Neural cell (in vitro differentiated cells): ENCODE results near the gene PRRX2. TPM values are rescaled to one million over a fixed set of nuclear protein-coding genes. Genes with fewer than 3 reads are reported as not detected.

ENCODE experiments used
- H2AFZ ChIP-seq: fragments of 200-600, 300-800 bp; sonication (generic), shearing (Covaris generic); 2 replicates; pipeline ENCODE4 v1.6.0; 2014; ENCODE audit warnings: low read depth, mild to moderate bottlenecking, antibody characterized with exemption, low read length, moderate library complexity
- H3F3A ChIP-seq: fragments of 200-600 bp; shearing (Covaris generic); 2 replicates; pipeline ENCODE4 v1.6.1; 2016; ENCODE audit warnings: mild to moderate bottlenecking, moderate library complexity, mixed read lengths, antibody characterized with exemption, low read length; ENCODE audit not compliant: insufficient read depth, poor library complexity, severe bottlenecking
- H3K27ac ChIP-seq: fragments of 200-600, 300-800 bp; sonication (generic), shearing (Covaris generic); 2 replicates; pipeline ENCODE4 v1.5.1; 2014; ENCODE audit warnings: mild to moderate bottlenecking, low read length, moderate library complexity
- H3K27me3 ChIP-seq: fragments of 300-800, 200-600 bp; sonication (generic), shearing (Covaris generic); 2 replicates; pipeline ENCODE4 v1.6.0; 2014; ENCODE audit warnings: mild to moderate bottlenecking, low read depth, low read length, moderate library complexity; ENCODE audit not compliant: insufficient read depth
- H3K36me3 ChIP-seq: fragments of 300-800, 200-600 bp; sonication (generic), shearing (Covaris generic); 2 replicates; pipeline ENCODE4 v1.5.1; 2014; ENCODE audit warnings: mild to moderate bottlenecking, antibody characterized with exemption, low read length, moderate library complexity; ENCODE audit not compliant: insufficient read depth
- H3K4me2 ChIP-seq: fragments of 300-800, 200-600 bp; sonication (generic), shearing (Covaris generic); 2 replicates; pipeline ENCODE4 v1.6.0; 2014; ENCODE audit warnings: mild to moderate bottlenecking, low read length
- H3K4me3 ChIP-seq: fragments of 300-800, 200-600 bp; sonication (generic), shearing (Covaris generic); 2 replicates; pipeline ENCODE4 v1.5.1; 2014; ENCODE audit warnings: mild to moderate bottlenecking, low read length, moderate library complexity
- H3K79me2 ChIP-seq: fragments of 200-600 bp; shearing (Covaris generic); replicated peaks from 2 replicates; pipeline ENCODE4 v1.6.0; 2014; ENCODE audit warnings: mild to moderate bottlenecking, low read length, moderate library complexity; ENCODE audit not compliant: insufficient read depth
- H3K9ac ChIP-seq: fragments of 300-800, 200-600 bp; sonication (generic), shearing (Covaris generic); 2 replicates; pipeline ENCODE4 v1.6.1; 2016; ENCODE audit warnings: mild to moderate bottlenecking, low read length, mixed read lengths
- H3K9me2 ChIP-seq: fragments of 200-600 bp; shearing (Covaris generic); 2 replicates; pipeline ENCODE4 v1.6.1; 2016; ENCODE audit warnings: mild to moderate bottlenecking, low read length, mixed read lengths; ENCODE audit not compliant: insufficient read depth
- H3K9me3 ChIP-seq: fragments of 200-600, 300-800 bp; sonication (generic), shearing (Covaris generic); 2 replicates; pipeline ENCODE4 v1.6.1; 2016; ENCODE audit warnings: mild to moderate bottlenecking, mixed run types, low read length, moderate library complexity, mixed read lengths
- H4K20me1 ChIP-seq: fragments of 200-600 bp; shearing (Covaris generic); 2 replicates; pipeline ENCODE4 v1.6.1; 2016; ENCODE audit warnings: mild to moderate bottlenecking, mixed run types; ENCODE audit not compliant: insufficient read depth
- EP300 ChIP-seq: fragments of 450-650 bp; conservative IDR thresholded peaks from 2 replicates; pipeline ENCODE4 v1.6.1; 2014; ENCODE audit warnings: antibody characterized with exemption, mild to moderate bottlenecking, moderate library complexity; ENCODE audit not compliant: poor library complexity, severe bottlenecking
- EZH2 ChIP-seq: fragments of 200-600, 300-800 bp; shearing (Covaris generic), sonication (generic); IDR thresholded peaks from 2 replicates; pipeline ENCODE4 v1.6.1; 2014; ENCODE audit warnings: antibody characterized with exemption, low read length, borderline replicate concordance, mild to moderate bottlenecking; ENCODE audit not compliant: insufficient read depth, poor library complexity, severe bottlenecking
- MXI1 ChIP-seq: fragments of 450-650 bp; conservative IDR thresholded peaks from 2 replicates; pipeline ENCODE4 v1.6.1; 2014; ENCODE audit warnings: antibody characterized with exemption, mild to moderate bottlenecking; ENCODE audit not compliant: poor library complexity, severe bottlenecking
- POLR2AphosphoS5 ChIP-seq: IDR thresholded peaks from 2 replicates; pipeline ENCODE4 v1.6.1; 2012
- RAD21 ChIP-seq: fragments of 450-650 bp; conservative IDR thresholded peaks from 2 replicates; pipeline ENCODE4 v1.6.1; 2014; ENCODE audit warnings: antibody characterized with exemption, mild to moderate bottlenecking, moderate library complexity
- SMC3 ChIP-seq: fragments of 450-650 bp; conservative IDR thresholded peaks from 2 replicates; pipeline ENCODE4 v1.6.1; 2014; ENCODE audit warnings: antibody characterized with exemption, mild to moderate bottlenecking, moderate library complexity; ENCODE audit not compliant: poor library complexity
- TAF1 ChIP-seq: IDR thresholded peaks from 2 replicates; pipeline ENCODE4 v1.6.1; 2012; ENCODE audit warnings: low read depth
- polyA plus RNA-seq: library from polyadenylated mRNA; depleted of rRNA; stranded (reverse); fragments of >200 nt; gene quantifications from 2 replicates; pipeline ENCODE4 v1.2.3, GENCODE V29; 2014
- TF ChIP-seq, protein P1 (sequence below): fragments of 450-650 bp; IDR thresholded peaks from 2 replicates; pipeline ENCODE4 v1.5.1; 2014; ENCODE audit warnings: antibody characterized with exemption, mild to moderate bottlenecking, moderate library complexity; ENCODE audit not compliant: poor library complexity, severe bottlenecking
- TF ChIP-seq, protein P2 (sequence below): IDR thresholded peaks from 2 replicates; pipeline ENCODE4 v1.6.1; 2012; ENCODE audit warnings: borderline replicate concordance

The PRRX2 gene
- polyA plus RNA-seq, 1 donor from 2014 or later, result not detected

DNA sequence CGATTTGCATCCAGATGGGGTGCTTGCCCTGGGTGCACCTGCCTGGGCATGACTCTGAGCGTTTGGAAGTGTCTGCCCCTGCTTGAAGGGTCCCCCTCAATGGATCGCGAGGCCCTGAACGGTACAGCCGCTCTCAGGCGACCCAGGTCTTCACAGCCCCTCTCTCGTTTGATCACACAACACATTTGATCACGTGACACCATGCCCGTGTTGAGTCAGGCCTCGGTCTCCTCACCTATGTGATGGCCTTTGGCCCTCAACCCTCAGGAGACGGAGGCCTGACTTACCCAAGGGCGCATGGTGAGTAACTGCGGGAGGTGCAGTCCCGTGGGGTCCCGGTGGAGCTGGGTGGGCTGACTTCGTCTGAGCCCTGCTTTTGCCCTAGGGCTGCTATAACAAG lies 20.5 kb upstream of the PRRX2 start:
- no peak overlapping the region for H3K27ac ChIP-seq
- no peak overlapping the region for H3K9ac ChIP-seq
- no peaks in the 10 kb centered on the region for H3K27me3 ChIP-seq
- no peaks in the 10 kb centered on the region for H3K36me3 ChIP-seq
- no peak overlapping the region for H3K4me3 ChIP-seq
- peaks cover 15% of the 10 kb centered on the region for H3K79me2 ChIP-seq
- H3F3A ChIP-seq, result no peaks in the 10 kb centered on the region
- H3K9me2 ChIP-seq, result no peaks in the 10 kb centered on the region
- H3K4me2 ChIP-seq, result no peak overlapping the region
- peaks cover 8% of the 10 kb centered on the region for H4K20me1 ChIP-seq
- H2AFZ ChIP-seq, result no peak overlapping the region
- no peaks in the 10 kb centered on the region for H3K9me3 ChIP-seq
- no peak for TF ChIP-seq EP300
- TF ChIP-seq, protein P1, sequence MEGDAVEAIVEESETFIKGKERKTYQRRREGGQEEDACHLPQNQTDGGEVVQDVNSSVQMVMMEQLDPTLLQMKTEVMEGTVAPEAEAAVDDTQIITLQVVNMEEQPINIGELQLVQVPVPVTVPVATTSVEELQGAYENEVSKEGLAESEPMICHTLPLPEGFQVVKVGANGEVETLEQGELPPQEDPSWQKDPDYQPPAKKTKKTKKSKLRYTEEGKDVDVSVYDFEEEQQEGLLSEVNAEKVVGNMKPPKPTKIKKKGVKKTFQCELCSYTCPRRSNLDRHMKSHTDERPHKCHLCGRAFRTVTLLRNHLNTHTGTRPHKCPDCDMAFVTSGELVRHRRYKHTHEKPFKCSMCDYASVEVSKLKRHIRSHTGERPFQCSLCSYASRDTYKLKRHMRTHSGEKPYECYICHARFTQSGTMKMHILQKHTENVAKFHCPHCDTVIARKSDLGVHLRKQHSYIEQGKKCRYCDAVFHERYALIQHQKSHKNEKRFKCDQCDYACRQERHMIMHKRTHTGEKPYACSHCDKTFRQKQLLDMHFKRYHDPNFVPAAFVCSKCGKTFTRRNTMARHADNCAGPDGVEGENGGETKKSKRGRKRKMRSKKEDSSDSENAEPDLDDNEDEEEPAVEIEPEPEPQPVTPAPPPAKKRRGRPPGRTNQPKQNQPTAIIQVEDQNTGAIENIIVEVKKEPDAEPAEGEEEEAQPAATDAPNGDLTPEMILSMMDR, result no peak
- TF ChIP-seq RAD21, result no peak
- TF ChIP-seq, protein P2, sequence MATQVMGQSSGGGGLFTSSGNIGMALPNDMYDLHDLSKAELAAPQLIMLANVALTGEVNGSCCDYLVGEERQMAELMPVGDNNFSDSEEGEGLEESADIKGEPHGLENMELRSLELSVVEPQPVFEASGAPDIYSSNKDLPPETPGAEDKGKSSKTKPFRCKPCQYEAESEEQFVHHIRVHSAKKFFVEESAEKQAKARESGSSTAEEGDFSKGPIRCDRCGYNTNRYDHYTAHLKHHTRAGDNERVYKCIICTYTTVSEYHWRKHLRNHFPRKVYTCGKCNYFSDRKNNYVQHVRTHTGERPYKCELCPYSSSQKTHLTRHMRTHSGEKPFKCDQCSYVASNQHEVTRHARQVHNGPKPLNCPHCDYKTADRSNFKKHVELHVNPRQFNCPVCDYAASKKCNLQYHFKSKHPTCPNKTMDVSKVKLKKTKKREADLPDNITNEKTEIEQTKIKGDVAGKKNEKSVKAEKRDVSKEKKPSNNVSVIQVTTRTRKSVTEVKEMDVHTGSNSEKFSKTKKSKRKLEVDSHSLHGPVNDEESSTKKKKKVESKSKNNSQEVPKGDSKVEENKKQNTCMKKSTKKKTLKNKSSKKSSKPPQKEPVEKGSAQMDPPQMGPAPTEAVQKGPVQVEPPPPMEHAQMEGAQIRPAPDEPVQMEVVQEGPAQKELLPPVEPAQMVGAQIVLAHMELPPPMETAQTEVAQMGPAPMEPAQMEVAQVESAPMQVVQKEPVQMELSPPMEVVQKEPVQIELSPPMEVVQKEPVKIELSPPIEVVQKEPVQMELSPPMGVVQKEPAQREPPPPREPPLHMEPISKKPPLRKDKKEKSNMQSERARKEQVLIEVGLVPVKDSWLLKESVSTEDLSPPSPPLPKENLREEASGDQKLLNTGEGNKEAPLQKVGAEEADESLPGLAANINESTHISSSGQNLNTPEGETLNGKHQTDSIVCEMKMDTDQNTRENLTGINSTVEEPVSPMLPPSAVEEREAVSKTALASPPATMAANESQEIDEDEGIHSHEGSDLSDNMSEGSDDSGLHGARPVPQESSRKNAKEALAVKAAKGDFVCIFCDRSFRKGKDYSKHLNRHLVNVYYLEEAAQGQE, result no peak
- TF ChIP-seq POLR2AphosphoS5, result no peak
- TF ChIP-seq SMC3, result no peak
- TF ChIP-seq EZH2, result no peak
- TF ChIP-seq MXI1, result no peak
- no peak for TF ChIP-seq TAF1

DNA sequence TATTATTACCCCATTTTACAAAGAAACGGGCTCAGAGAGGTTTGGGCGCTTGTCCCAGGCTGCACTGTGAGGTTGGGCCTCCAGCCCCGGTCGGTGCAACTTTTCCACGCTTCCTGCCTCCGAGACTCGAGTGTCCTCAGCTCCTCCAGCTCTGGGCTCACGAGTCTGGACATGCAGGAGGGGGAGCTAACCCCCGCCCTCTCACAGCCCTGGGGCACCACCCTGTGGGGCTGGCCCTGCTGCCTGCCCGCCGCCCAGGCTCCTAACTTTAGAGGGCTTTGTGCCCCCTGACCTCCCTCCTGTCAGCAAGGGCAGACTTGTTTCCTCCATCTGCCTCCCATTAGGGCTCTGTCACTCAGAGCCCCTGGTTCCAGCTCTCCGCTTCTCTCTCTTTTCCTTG lies 19.2 kb upstream of the PRRX2 start:
- H3K9ac ChIP-seq, result no peak overlapping the region
- no peaks in the 10 kb centered on the region for H3K27me3 ChIP-seq
- no peak for TF ChIP-seq MXI1
- no peak for TF ChIP-seq TAF1
- TF ChIP-seq EP300, result no peak
- TF ChIP-seq, protein P2, result no peak
- TF ChIP-seq EZH2, result no peak
- no peak for TF ChIP-seq SMC3
- no peak for TF ChIP-seq RAD21
- TF ChIP-seq, protein P1, result no peak
- no peak for TF ChIP-seq POLR2AphosphoS5
- no peaks in the 10 kb centered on the region for H3K9me2 ChIP-seq
- H3K36me3 ChIP-seq, result no peaks in the 10 kb centered on the region
- H4K20me1 ChIP-seq, result no peaks in the 10 kb centered on the region
- no peak overlapping the region for H3K4me3 ChIP-seq
- H2AFZ ChIP-seq, result no peak overlapping the region
- no peaks in the 10 kb centered on the region for H3F3A ChIP-seq
- peaks cover 7% of the 10 kb centered on the region for H3K79me2 ChIP-seq
- no peak overlapping the region for H3K27ac ChIP-seq
- no peak overlapping the region for H3K4me2 ChIP-seq
- no peaks in the 10 kb centered on the region for H3K9me3 ChIP-seq
